Ovary (tissue), 9 donors: ENCODE data around the gene XBP1. TPM values are rescaled to one million over a fixed set of nuclear protein-coding genes. Genes with fewer than 3 reads are reported as not detected.
"Not testable (repeated sequence)": the region's sequence is repeated elsewhere in the genome, so short reads cannot be mapped to it uniquely, and the experiment has no call there.

Experiments used
- DNase-seq, 5 donors: peaks; one replicate each; pipeline ENCODE4 v3.0.0-alpha.2; 2019 to 2020
- H3K27ac ChIP-seq, 2 donors: fragments of 200-600 bp; one replicate each; pipeline versions ENCODE4 v1.5.1 to v1.8.0; 2019 to 2022
- H3K27me3 ChIP-seq: fragments of 200-600 bp; one replicate; pipeline ENCODE4 v1.8.0; 2022
- H3K36me3 ChIP-seq: fragments of 200-600 bp; sonication (generic); one replicate; pipeline ENCODE4 v1.5.1; 2019
- H3K4me1 ChIP-seq: one replicate; pipeline ENCODE4 v1.8.1; 2013; ENCODE audit warnings: mild to moderate bottlenecking, moderate library complexity; ENCODE audit not compliant: insufficient read depth
- H3K4me3 ChIP-seq: fragments of 200-600 bp; sonication (generic); one replicate; pipeline ENCODE4 v1.5.1; 2017
- H3K9me3 ChIP-seq, 2 donors: fragments of 200-600 bp in 1 of 2; sonication (generic) in 1 of 2; one replicate each; pipeline versions ENCODE4 v1.5.1 to v1.8.1; 2013 to 2019; ENCODE audit warnings: mild to moderate bottlenecking in 1 of 2, moderate library complexity in 1 of 2
- EP300 ChIP-seq: sonication (generic); formaldehyde crosslinking; IDR thresholded peaks from one replicate; pipeline ENCODE4 v1.6.1; 2017; ENCODE audit warnings: antibody characterized with exemption
- POLR2A ChIP-seq: fragments of 450-650 bp; IDR thresholded peaks from one replicate; pipeline ENCODE4 v1.6.1; 2017; ENCODE audit warnings: antibody characterized with exemption, mild to moderate bottlenecking, moderate library complexity
- WGBS, 3 donors: extraction: QIAGEN DNeasy Blood & Tissue Kit in 1 of 3; methylation state at CpG; one replicate each; pipeline versions ENCODE4 v1.1.5 to v1.1.7; 2013 to 2017; 5-methylcytosine and 5-hydroxymethylcytosine counted together
- intact Hi-C, 4 donors: fragments of 100-400 bp; cut with DNase I; formaldehyde crosslinking; loops; one replicate each; pipeline versions ENCODE4 v1.11.0 to v1.15.1; 2022 to 2023
- polyA plus RNA-seq, 2 donors: library from polyadenylated mRNA; stranded (reverse); fragments of 200-250 nt in 1 of 2; fragments of 350-450 nt in 1 of 2; fragmentation: Illumina TruSeq in 1 of 2; extraction: RNeasy Lipid Tissue Mini Kit (QIAGEN cat#74804) in 1 of 2; gene quantifications; one replicate each; pipeline ENCODE4 v1.2.3, GENCODE V29; 2013 to 2014
- total RNA-seq, 7 donors: library from RNA; depleted of rRNA in 2 of 7; stranded (reverse); fragments of >200 nt in 2 of 7; fragmentation: NEBNext Ultra II Directional in 3 of 7; extraction: Animal tissue kit (Norgen Biotek cat#: 25700) in 3 of 7; gene quantifications; one replicate each; pipeline versions ENCODE4 v1.1.0 to v1.2.4, GENCODE V29; 2016 to 2023
- TF ChIP-seq, protein P1 (sequence below), 3 donors: fragments of 450-650 bp in 2 of 3; fragments of 200-600 bp in 1 of 3; IDR thresholded peaks; one replicate each; pipeline versions ENCODE4 v1.5.1 to v1.8.0; 2016 to 2022; ENCODE audit warnings: antibody characterized with exemption in 3 of 3, mild to moderate bottlenecking in 1 of 3
- donor health status: DM: no; HTN: no; CAD: no; lungs with moderate emphysema.
- donor health status: DM: no; HTN: no; CAD: no.
- donor health status: Bipolar disorder and iron deficiency.
- donor health status: DM: yes; HTN: yes; CAD: no.
- donor health status: DM: no; HTN: no; CAD: no.
- donor health status: DM: yes; HTN: yes; CAD: no.

XBP1 gene
- total and polyA plus RNA-seq, 9 donors = 53.1 to 229 (median 138) TPM

GRCh38 chr22:28766628-28767027 is 33.7 kb downstream of the XBP1 start:
- Histone ChIP-seq H3K27me3 (no peaks in the 10 kb centered on the region), H3K4me3 (no peak overlapping the region), H3K36me3 (no peaks in the 10 kb centered on the region), H3K4me1 (no peaks in the 10 kb centered on the region), H3K27ac (no peak overlapping the region), H3K9me3 (no peaks in the 10 kb centered on the region)
- 70 to 93% (median 88%) methylated on average over 3 of the region's 3 CpGs for WGBS, 3 donors
- DNase-seq = no peak
- intact Hi-C loops = no loop called here
- TF ChIP-seq POLR2A = no peak
- TF ChIP-seq EP300 = no peak
- TF ChIP-seq, protein P1, sequence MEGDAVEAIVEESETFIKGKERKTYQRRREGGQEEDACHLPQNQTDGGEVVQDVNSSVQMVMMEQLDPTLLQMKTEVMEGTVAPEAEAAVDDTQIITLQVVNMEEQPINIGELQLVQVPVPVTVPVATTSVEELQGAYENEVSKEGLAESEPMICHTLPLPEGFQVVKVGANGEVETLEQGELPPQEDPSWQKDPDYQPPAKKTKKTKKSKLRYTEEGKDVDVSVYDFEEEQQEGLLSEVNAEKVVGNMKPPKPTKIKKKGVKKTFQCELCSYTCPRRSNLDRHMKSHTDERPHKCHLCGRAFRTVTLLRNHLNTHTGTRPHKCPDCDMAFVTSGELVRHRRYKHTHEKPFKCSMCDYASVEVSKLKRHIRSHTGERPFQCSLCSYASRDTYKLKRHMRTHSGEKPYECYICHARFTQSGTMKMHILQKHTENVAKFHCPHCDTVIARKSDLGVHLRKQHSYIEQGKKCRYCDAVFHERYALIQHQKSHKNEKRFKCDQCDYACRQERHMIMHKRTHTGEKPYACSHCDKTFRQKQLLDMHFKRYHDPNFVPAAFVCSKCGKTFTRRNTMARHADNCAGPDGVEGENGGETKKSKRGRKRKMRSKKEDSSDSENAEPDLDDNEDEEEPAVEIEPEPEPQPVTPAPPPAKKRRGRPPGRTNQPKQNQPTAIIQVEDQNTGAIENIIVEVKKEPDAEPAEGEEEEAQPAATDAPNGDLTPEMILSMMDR (IDR thresholded peaks at IDR 0.05) = no peak

GRCh38 chr22:28762000-28762399 is 38.4 kb downstream of the XBP1 start:
- H3K9me3 ChIP-seq, H3K36me3 ChIP-seq, intact Hi-C loops, H3K27ac ChIP-seq, H3K27me3 ChIP-seq, H3K4me1 ChIP-seq, H3K4me3 ChIP-seq, DNase-seq: not testable (repeated sequence)
- 90 to 93% (median 92%) methylated on average over 4 of the region's 4 CpGs for WGBS, 3 donors

- 95% methylated on average over 10 of the region's 10 CpGs for WGBS, 3 donors
- Histone ChIP-seq H3K27me3 (no peaks in the 10 kb centered on the region), H3K4me1 (no peaks in the 10 kb centered on the region), H3K4me3 (no peak overlapping the region), H3K36me3 (no peaks in the 10 kb centered on the region), H3K27ac (no peak overlapping the region), H3K9me3 (no peaks in the 10 kb centered on the region)
- DNase-seq = no peak
- TF ChIP-seq, protein P1 (IDR thresholded peaks at IDR 0.05) = no peak
- TF ChIP-seq EP300 (no peak), POLR2A (no peak)
- intact Hi-C loops = no loop called here
These were observed 39.0 kb downstream of the XBP1 start for GRCh38 chr22:28761449-28761755.

DNA sequence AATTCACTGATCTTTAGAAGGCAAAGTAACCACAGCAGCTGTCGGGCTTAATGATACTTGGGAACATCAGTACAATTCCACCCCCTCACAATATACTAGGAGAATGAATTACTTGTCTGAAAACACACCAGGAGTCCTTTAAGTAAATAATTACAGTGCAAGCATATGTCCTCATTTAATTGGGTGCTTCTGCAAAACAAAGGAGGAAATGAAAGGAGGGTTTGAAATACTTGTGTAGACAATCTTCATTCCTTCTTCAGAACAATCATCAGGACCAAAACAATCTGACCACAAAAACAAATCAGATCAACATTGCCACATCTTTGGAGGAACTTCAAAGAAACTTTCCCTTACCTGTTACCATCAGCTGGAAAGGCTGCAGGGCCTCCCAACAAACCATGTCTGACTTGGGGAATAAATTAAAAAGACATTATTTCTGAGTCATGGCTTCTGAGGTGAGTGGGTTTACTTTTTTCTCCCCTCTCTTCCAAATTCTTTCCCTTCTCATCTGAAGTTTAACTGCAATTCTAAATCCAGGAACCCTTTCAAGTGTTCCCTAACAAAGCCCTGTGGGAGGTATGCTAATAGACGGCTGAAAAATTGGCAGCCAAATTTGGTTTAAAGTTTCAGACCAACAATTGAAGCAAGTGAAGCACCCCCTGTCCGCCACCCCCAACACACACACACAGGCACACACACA is 40.4 kb downstream of the XBP1 start:
- Histone ChIP-seq H3K4me1 (no peaks in the 10 kb centered on the region), H3K27ac (no peak overlapping the region), H3K36me3 (no peaks in the 10 kb centered on the region), H3K27me3 (no peaks in the 10 kb centered on the region), H3K9me3 (no peaks in the 10 kb centered on the region), H3K4me3 (no peak overlapping the region)
- intact Hi-C loops = no loop called here
- no peak for DNase-seq
- TF ChIP-seq, protein P1 (IDR thresholded peaks at IDR 0.05) = no peak
- TF ChIP-seq POLR2A (no peak), EP300 (no peak)
- WGBS, 3 donors = 29 to 43% (median 40%) methylated on average over 3 of the region's 3 CpGs

- H3K4me1 ChIP-seq, intact Hi-C loops, H3K27ac ChIP-seq, DNase-seq, H3K36me3 ChIP-seq, H3K4me3 ChIP-seq, H3K27me3 ChIP-seq, H3K9me3 ChIP-seq: not testable (repeated sequence)
- 94 to 97% (median 95%) methylated on average over 3 of the region's 3 CpGs for WGBS, 3 donors
These were observed 45.9 kb downstream of the XBP1 start for GRCh38 chr22:28754512-28754911.
